ENCODE data around the gene ACE2. TPM values are rescaled to one million over a fixed set of nuclear protein-coding genes. Genes with fewer than 3 reads are reported as not detected.

ACE2 gene
- total and polyA plus RNA-seq, 9 of the 15 experiments (the other 6 are each of a cell fraction or from before 2014, with no cell fraction given), result 0.03 to 0.09 (median 0.07) TPM; not detected in 6

DNA sequence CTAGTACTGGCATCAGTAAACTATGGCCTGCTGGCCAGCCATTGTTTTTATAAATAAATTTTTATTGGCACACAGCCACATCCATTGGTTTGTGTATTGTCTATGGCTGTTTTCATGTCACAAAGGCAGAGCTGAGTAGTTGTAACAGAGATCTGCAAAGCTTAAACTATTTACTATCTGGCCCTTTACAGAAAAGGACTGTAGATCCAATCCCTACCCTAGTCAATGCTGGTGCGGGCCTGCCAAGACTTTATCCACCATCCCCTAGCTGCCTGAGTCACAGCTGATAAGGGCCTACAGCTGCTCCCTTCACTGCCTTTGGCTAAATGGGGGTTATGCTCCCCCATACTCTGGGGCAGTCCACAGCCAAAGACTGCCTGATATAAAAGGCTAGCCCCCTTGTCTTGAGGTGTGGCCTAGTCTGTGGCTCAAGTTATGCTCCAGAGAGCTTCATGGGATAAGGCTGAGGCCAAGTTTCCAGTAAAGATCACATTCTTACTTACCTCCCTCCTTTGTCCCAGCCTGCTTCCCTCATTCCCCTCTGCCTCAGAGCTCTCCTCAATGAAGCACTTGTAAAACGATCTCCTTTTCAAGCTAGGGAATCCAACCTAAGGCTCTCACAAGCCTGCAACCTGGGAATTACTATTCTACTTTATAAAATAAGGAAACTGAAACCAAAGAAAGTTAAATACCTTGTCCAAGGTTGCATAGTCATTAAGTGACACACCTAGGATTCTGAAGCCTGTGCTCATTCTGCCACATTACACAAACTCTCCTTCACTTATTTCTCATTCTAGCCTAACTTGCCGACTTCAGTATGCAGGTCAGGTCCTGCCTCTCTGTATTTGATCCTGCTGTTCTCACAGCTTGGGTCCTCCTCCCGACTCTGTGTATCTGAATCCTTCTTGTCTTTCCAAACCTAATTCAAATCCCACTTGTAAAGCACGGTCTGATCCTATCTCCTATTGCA is 20.7 kb downstream of the ACE2 start (continued):
- TF ChIP-seq ZNF395 (CRISPR knock-in tag; IDR thresholded peaks at IDR 0.05) (no peak; the same call in 1 of the 2 replicates), THAP7 (CRISPR knock-in tag; IDR thresholded peaks at IDR 0.05) (no peak), FOXP1 (CRISPR knock-in tag; IDR thresholded peaks at IDR 0.05) (no peak), HLTF (IDR thresholded peaks at IDR 0.05) (no peak), ZBTB12 (CRISPR knock-in tag; IDR thresholded peaks at IDR 0.05) (no peak), NR4A1 (CRISPR knock-in tag; IDR thresholded peaks at IDR 0.05) (no peak), NR4A1 (tag; IDR thresholded peaks at IDR 0.05) (no peak), ZNF274 (IDR thresholded peaks at IDR 0.05; ENCODE audit: borderline replicate concordance, low read depth, low read length) (no peak), RNF219 (CRISPR knock-in tag; IDR thresholded peaks at IDR 0.05) (no peak), NFXL1 (CRISPR knock-in tag; IDR thresholded peaks at IDR 0.05) (no peak), MYNN (IDR thresholded peaks at IDR 0.05) (0 out of 2 replicates have a peak, but pooled peaks have one; percentile 20), MYNN (CRISPR knock-in tag; IDR thresholded peaks at IDR 0.05) (no peak), FOSL1 (tag; conservative IDR thresholded peaks at IDR 0.05) (peak; percentile 89), TBL1XR1 (IDR thresholded peaks at IDR 0.05; ENCODE audit: low read length in 2 of 2) (0 out of 4 replicates have a peak, but pooled peaks have one; percentile 12 to 50), CCNT2 (IDR thresholded peaks at IDR 0.05; ENCODE audit: borderline replicate concordance, extremely low read depth, insufficient read length, low read depth, low read length) (peak; percentile 30), SP1 (CRISPR knock-in tag; IDR thresholded peaks at IDR 0.05) (no peak), SNRNP70 (optimal IDR thresholded peaks at IDR 0.05; ENCODE audit: low read depth, low read length) (no peak), GATAD2A (IDR thresholded peaks at IDR 0.05) (peak; percentile 39; the same call in 1 of the 2 replicates), SOX6 (IDR thresholded peaks at IDR 0.05) (peak; percentile 64)
- TF ChIP-seq, protein P1, sequence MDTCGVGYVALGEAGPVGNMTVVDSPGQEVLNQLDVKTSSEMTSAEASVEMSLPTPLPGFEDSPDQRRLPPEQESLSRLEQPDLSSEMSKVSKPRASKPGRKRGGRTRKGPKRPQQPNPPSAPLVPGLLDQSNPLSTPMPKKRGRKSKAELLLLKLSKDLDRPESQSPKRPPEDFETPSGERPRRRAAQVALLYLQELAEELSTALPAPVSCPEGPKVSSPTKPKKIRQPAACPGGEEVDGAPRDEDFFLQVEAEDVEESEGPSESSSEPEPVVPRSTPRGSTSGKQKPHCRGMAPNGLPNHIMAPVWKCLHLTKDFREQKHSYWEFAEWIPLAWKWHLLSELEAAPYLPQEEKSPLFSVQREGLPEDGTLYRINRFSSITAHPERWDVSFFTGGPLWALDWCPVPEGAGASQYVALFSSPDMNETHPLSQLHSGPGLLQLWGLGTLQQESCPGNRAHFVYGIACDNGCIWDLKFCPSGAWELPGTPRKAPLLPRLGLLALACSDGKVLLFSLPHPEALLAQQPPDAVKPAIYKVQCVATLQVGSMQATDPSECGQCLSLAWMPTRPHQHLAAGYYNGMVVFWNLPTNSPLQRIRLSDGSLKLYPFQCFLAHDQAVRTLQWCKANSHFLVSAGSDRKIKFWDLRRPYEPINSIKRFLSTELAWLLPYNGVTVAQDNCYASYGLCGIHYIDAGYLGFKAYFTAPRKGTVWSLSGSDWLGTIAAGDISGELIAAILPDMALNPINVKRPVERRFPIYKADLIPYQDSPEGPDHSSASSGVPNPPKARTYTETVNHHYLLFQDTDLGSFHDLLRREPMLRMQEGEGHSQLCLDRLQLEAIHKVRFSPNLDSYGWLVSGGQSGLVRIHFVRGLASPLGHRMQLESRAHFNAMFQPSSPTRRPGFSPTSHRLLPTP (IDR thresholded peaks at IDR 0.05; ENCODE audit: borderline replicate concordance, extremely low read depth, insufficient read length), result no peak
